Lung (tissue), 12 donors: Measurements from ENCODE around the gene SPACDR. TPM values are rescaled to one million over a fixed set of nuclear protein-coding genes. Genes with fewer than 3 reads are reported as not detected.

Experiments used
- ATAC-seq: fragments of 200-7000 bp; cut with Tn5 transposase; one replicate; pipeline ENCODE4 v1.9.1; 2020; ENCODE audit warnings: moderate number of reproducible peaks; ENCODE audit not compliant: insufficient read depth, low FRiP score
- DNase-seq, 3 donors: peaks; one replicate each; pipeline ENCODE4 v3.0.0-alpha.2; 2013 to 2017
- H3K27ac ChIP-seq, 2 donors: one replicate each; pipeline ENCODE4 v1.5.1; 2013; ENCODE audit warnings: mild to moderate bottlenecking in 2 of 2, moderate library complexity in 2 of 2, control low read depth in 1 of 2, inconsistent platforms in 1 of 2, low read depth in 1 of 2, low read length in 1 of 2
- H3K27me3 ChIP-seq, 3 donors: one replicate each; pipeline ENCODE4 v1.5.1; 2013; ENCODE audit warnings: low read length in 2 of 3; ENCODE audit not compliant: control insufficient read depth in 3 of 3, insufficient read depth in 3 of 3
- H3K36me3 ChIP-seq, 4 donors: one replicate each; pipeline ENCODE4 v1.5.1; 2013; ENCODE audit warnings: low read length in 4 of 4, mild to moderate bottlenecking in 1 of 4, moderate library complexity in 1 of 4; ENCODE audit not compliant: control insufficient read depth in 4 of 4, insufficient read depth in 4 of 4
- H3K4me1 ChIP-seq, 5 donors: one replicate each; pipeline ENCODE4 v1.5.1; 2013; ENCODE audit warnings: low read length in 5 of 5, mild to moderate bottlenecking in 2 of 5, moderate library complexity in 1 of 5; ENCODE audit not compliant: control insufficient read depth in 5 of 5, insufficient read depth in 5 of 5
- H3K4me3 ChIP-seq: one replicate; pipeline ENCODE4 v1.5.1; 2013; ENCODE audit warnings: mild to moderate bottlenecking, control low read depth, moderate library complexity
- H3K9ac ChIP-seq, 2 donors: one replicate each; pipeline ENCODE4 v1.5.1; 2013; ENCODE audit warnings: low read length in 2 of 2, control low read depth in 1 of 2; ENCODE audit not compliant: insufficient read depth in 1 of 2
- H3K9me3 ChIP-seq, 4 donors: one replicate each; pipeline ENCODE4 v1.5.1; 2013; ENCODE audit warnings: low read length in 3 of 4, mild to moderate bottlenecking in 1 of 4, moderate library complexity in 1 of 4; ENCODE audit not compliant: control insufficient read depth in 4 of 4, insufficient read depth in 3 of 4
- WGBS, 2 donors: extraction: QIAGEN DNeasy Blood & Tissue Kit; methylation state at CpG; one replicate each; pipeline ENCODE4 v1.1.7; 2013; 5-methylcytosine and 5-hydroxymethylcytosine counted together
- polyA plus RNA-seq, 2 donors: library from polyadenylated mRNA; stranded (reverse); fragments of 200-250 nt; gene quantifications; one replicate each; pipeline ENCODE4 v1.2.1, GENCODE V29; 2013
- total RNA-seq, 2 donors: library from RNA; depleted of rRNA in 1 of 2; stranded (reverse); fragments of >200 nt in 1 of 2; gene quantifications; one replicate each; pipeline ENCODE4 v1.2.1, GENCODE V29; 2014 to 2021
- TF ChIP-seq, protein P1 (sequence below): IDR thresholded peaks from 2 replicates; pipeline ENCODE4 v1.5.1; 2012; ENCODE audit warnings: mild to moderate bottlenecking; ENCODE audit errors: control extremely low read depth, extremely low read depth
- donor health status: control.
- donor health status: control.
- donor health status: Bipolar disorder and iron deficiency.
- donor health status: healthy.
- donor health status: DM: yes; HTN: yes; CAD: no.

Gene SPACDR
- total and polyA plus RNA-seq, 4 donors = 0.54 to 2.0 (median 0.83) TPM

DNA sequence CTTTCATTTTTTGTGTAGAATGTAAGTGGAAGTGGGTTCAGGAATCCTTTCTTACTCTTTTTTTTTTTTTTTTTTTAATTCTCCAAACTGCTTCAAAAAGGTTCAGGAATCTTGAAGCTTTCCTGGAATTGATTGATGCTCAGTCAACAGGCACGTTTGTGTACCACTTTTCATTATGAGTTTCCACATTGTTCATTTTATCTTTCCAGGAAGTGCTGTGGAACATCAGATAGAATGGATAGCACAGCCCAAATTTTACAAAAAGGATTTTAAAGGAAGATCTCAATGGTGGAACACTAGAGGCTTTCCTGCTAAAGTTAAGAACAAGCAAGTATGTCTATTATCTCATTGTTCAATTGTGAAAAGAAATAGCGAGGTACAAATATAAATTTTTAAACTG is 25.9 kb downstream of the SPACDR start:
- Histone ChIP-seq H3K36me3 (peaks cover 4 to 17% (median 12%) of the 10 kb centered on the region in 4 donors), H3K27me3 (no peaks in the 10 kb centered on the region), H3K9ac (no peak overlapping the region), H3K4me1 (peaks cover 0 to 13% (median 8%) of the 10 kb centered on the region in 5 donors), H3K27ac (no peak overlapping the region), H3K4me3 (no peak overlapping the region), H3K9me3 (no peaks in the 10 kb centered on the region)
- DNase-seq (no peak), ATAC-seq (no peak)
- TF ChIP-seq, protein P1, sequence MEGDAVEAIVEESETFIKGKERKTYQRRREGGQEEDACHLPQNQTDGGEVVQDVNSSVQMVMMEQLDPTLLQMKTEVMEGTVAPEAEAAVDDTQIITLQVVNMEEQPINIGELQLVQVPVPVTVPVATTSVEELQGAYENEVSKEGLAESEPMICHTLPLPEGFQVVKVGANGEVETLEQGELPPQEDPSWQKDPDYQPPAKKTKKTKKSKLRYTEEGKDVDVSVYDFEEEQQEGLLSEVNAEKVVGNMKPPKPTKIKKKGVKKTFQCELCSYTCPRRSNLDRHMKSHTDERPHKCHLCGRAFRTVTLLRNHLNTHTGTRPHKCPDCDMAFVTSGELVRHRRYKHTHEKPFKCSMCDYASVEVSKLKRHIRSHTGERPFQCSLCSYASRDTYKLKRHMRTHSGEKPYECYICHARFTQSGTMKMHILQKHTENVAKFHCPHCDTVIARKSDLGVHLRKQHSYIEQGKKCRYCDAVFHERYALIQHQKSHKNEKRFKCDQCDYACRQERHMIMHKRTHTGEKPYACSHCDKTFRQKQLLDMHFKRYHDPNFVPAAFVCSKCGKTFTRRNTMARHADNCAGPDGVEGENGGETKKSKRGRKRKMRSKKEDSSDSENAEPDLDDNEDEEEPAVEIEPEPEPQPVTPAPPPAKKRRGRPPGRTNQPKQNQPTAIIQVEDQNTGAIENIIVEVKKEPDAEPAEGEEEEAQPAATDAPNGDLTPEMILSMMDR = no peak
- WGBS, 2 donors = 47 to 60% methylated on average over 2 of the region's 2 CpGs

DNA sequence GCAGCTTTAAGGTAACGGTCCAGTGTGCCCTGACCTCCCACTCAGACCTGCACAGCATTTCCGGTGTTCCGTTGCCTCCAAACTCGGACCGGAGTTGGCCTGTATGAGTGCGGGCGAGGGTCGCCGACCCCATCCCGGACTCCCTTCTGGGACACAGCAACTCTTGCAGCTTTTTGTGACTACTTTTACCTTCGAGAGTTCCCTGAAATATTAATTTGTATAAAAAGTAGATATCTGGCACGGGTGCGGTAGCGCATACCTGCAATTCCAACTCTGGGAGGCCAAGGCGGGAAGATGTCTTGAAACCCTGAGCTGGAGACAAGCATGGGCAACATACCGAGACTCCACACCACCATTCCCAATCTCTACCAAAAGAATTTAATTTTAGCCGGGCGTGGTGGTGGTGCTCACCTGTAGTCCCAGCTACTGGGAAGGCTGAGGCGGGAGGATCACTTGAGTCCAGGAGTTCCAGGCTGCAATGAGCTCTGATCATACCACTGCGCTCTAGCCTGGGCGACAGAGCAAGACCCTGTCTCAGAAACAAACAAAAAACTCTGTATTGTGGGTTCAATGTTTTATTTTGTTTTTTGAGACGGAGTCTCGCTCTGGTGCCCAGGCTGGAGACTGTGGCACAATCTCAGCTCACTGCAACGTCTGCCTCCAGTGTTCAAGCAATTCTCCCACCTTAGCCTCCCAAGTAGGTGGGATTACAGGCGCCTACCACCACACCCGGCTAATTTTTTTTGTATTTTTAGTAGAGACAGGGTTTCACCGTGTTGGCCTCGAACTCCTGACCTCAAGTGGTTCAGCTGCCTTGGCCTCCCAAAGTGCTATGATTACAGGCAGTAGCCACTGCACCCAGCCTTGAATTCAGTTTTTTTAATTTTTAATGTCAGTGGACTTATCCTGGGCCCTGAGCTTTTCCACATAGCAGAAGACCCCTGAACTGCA is 26.6 kb downstream of the SPACDR start:
- H3K27me3 ChIP-seq = no peaks in the 10 kb centered on the region
- no peak overlapping the region for H3K27ac ChIP-seq
- H3K4me3 ChIP-seq = no peak overlapping the region
- H3K9ac ChIP-seq = peak overlapping the region in 1 of 2 donors; percentile 26
- TF ChIP-seq, protein P1 = no peak
- no peak for DNase-seq
- ATAC-seq = no peak
- H3K36me3 ChIP-seq = peaks cover 4 to 21% (median 18%) of the 10 kb centered on the region in 4 donors
- H3K4me1 ChIP-seq = peaks cover 0 to 13% (median 6%) of the 10 kb centered on the region in 5 donors
- WGBS, 2 donors = 91 to 94% methylated on average over 28 of the region's 28 CpGs
- H3K9me3 ChIP-seq = no peaks in the 10 kb centered on the region

DNA sequence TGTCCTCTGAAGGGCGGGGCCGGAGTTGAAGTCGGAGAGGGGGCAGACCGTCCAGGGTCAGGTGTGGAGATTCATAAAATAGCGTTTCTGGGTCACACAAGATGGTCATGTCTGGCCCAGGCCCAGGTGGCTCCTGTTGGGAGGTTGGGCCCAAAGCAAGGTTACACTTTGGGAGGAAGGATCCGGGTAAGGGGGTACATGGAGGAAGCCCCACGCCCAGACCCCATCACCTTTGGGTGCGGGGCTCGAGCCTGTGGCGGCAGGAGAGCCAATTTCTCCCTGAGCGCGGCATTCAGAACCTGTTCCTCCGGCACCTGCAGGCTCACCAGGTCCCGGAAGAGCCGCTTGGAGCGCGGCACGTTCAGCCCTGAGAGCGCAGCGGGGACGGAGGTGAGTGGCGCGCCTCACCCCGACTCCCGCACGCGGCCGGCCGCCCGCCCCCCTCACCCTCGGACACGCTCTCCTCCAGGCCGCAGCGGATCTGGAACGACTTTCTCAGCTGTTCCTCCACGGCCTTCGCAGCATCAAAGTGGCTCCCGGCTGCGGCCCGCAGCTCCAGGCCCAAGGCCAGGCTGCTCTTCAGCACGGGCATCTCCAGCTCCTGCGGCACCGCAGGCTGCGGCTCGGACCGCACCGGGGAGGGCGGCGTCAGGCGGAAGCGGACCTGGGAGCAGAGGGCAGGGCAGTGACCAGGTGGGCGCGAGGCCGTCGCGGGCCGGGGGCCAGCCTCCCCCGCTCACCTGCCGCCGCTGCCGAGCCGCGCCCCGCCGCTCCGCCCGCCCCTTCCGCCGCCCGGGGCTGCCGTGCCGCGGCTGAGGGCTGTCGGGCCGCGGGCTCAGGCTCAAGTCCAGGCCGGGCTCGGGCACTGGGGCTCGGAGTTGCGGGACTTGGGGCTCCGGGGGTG is 28.4 kb downstream of the SPACDR start:
- DNase-seq (peak; percentile 32 to 34 (median 34)), ATAC-seq (peak; percentile 13)
- peak overlapping the region; percentile 78 for H3K4me3 ChIP-seq
- no peaks in the 10 kb centered on the region for H3K27me3 ChIP-seq
- H3K36me3 ChIP-seq = peaks cover 4 to 28% (median 18%) of the 10 kb centered on the region in 4 donors
- H3K27ac ChIP-seq = peak overlapping the region; percentile 94 to 96
- TF ChIP-seq, protein P1 = no peak
- peaks cover 4 to 25% (median 14%) of the 10 kb centered on the region in 5 donors for H3K4me1 ChIP-seq
- H3K9ac ChIP-seq = peak overlapping the region in 1 of 2 donors; percentile 49
- no peaks in the 10 kb centered on the region for H3K9me3 ChIP-seq
- WGBS, 2 donors = 1 to 2% methylated on average over 51 to 81 of the region's 81 CpGs
